ENCODE results near the gene EVI5L.
"Not testable (repeated sequence)": the region's sequence is repeated elsewhere in the genome, so short reads cannot be mapped to it uniquely, and the experiment has no call there.

The EVI5L gene

GRCh38 chr19:7847664-7848063, 17.6 kb downstream of the EVI5L start:
- FAIRE-seq: no peak

GRCh38 chr19:7848779-7849457, 18.9 kb downstream of the EVI5L start:
- no peak for FAIRE-seq

GRCh38 chr19:7849631-7849999, 19.6 kb downstream of the EVI5L start:
- FAIRE-seq: no peak

DNA sequence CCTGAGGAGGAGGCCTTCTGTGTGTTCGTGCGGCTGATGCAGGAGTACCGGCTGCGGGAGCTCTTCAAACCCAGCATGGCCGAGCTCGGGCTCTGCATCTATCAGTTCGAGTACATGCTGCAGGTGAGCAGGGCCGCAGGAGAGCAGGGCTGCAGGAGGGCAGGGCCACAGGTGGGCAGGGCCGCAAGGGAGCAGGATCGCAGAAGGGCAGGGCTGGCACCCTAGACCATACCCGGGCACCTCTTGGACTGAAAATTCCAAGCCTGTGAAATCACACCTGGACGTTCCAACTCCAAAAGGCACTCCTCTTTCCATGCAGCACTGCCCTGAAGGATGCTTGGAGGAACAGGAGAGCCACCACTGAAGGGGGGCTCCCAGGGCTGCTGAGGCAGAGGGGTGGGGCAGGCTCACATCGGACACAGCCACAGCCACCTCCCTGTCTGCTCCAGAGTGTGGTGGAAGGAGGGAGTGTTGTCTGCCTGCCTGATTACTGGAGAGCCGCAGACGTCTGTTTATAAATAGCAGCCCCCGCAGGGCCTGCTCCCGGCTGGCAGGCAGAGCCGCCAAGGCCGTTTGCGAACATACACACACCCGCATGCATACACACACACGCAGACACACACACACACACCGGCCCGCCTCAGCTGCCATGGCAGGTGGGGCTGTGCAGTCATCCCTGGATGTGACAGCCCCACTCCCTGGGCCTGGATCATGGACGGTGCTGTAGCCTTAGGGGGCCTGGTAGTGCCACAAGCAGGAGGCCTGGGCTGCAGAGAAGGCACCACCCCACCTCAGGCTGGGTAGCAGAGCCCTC, 20.2 kb downstream of the EVI5L start:
- no peak for FAIRE-seq

DNA sequence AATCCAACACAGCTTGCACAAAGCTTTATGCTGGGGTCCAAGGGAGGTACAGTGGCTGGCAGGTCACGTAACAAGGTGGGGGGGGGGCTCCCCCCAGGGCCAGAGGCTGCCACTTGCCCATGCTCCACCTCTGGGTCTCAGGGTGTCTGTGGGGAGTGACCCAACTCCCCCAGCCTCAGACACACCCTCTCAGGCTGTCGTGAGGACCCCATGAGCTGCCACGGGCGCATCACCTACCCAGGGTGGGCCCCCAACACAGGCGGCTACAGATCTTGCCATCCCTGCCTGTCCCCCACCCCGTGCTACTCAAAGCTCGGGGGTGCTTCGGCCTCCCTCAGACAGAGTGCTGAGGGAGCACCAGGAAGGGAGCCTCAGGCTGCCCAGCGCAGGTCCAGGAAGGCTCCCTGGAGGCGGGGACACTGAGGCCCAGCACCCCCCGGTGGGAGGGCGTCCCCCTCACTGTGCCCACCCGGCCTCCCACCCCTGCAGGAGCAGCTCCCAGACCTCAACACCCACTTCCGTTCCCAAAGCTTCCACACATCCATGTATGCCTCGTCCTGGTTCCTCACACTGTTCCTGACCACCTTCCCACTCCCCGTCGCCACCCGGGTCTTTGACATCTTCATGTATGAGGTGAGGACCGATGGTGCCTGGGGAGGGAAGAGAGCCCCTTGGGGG, 21.1 kb downstream of the EVI5L start:
- FAIRE-seq: no peak

- FAIRE-seq: no peak
Measured at GRCh38 chr19:7851623-7852500, 21.8 kb downstream of the EVI5L start.

- no peak for FAIRE-seq
Measured at GRCh38 chr19:7852851-7853769, 23.1 kb downstream of the EVI5L start.

DNA sequence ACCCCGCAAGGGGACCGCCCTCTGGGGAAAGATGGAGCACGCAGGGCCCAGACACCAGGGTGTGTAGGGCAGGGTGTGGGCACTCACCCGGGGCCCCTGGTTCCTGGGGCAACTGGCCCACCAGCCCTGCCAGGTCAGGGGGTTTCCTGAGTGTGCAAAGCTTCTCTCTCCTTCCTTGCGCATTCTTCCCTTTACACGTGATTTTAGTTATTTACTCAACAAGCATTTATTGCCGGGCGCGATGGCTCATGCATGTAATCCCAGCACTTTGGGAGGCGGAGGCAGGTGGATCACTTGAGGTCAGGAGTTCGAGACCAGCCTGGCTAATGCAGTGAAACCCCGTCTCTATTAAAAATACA, 23.7 kb downstream of the EVI5L start:
- FAIRE-seq: no peak

DNA sequence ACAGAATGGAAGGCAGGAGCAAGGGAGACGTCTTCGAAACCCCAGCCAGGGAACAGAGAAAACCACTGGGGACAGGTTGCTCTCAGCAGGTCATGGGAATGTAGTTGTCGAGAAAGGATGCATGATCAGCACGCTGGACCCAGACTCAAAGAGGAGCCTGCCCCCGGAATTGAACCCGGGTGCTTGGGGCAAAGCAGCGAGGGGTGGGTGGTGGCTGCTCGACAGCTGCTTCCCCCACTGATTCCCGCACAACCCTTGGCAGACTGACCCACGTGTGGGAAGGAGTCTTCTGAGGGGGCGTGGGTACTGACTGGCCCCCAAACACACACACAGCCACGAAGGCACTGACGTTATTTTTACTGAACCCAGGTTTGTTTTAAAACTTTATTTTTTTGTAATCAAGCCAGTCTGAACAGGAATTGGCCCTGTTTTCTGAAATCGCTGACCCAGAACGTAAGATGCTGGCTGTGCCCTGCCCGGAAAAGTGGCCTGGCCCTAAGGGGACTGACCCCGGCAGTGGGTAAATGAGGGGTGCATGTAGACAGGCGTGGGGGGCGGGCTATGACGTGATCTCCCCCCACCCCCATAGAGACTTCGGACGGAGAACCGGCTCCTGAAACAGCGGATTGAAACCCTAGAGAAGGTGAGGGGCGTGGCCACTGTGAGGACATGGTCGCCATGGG, 25.5 kb downstream of the EVI5L start:
- FAIRE-seq: no peak

GRCh38 chr19:7856109-7856591, 26.1 kb downstream of the EVI5L start:
- no peak for FAIRE-seq

DNA sequence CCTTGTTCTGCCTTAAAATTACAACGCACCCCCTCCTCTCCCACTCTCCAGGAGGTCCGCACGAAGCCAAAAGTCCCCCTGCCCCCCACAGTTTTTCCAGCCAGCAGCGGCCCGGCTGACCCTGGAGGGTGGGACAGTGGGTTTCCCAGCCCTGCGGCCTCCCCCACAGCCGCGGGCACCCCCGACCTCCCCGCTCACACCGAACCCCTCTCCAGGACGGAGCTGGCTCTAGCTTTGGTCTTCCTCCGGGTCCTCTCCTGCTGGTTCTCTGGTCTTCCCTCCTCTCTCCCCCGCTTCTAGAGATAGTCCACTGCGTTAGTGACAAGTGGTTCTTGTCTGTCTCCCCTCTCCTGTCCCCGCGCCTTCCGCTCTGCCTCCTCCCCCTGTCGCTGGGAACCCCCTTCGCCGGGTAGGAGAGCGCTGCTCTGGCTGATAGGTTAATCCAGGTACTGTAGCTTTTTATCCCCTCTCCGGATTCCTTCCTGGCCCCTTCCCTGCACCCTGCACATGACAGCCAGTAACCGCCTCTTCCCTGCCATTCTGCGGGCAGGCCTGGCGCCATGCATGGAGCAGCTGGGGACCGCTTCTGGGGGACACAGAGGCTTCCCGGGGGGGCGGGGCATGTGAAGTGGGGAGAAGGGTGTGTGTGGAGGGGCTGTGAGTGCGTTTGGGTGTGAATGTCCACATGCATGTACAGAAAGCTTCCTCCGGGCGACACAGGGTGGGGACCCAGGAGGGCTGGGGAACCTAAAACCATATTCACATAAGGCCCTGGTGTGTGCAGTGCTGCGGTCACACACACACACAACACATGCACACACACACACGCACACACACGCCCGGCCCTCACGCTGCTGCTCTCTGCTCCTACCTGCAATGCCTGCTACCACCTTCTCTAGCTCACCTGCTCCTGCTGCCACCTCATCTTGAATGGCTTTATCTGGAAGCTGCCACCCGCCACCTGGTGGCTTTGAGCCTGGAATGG, 27.0 kb downstream of the EVI5L start:
- FAIRE-seq: no peak

DNA sequence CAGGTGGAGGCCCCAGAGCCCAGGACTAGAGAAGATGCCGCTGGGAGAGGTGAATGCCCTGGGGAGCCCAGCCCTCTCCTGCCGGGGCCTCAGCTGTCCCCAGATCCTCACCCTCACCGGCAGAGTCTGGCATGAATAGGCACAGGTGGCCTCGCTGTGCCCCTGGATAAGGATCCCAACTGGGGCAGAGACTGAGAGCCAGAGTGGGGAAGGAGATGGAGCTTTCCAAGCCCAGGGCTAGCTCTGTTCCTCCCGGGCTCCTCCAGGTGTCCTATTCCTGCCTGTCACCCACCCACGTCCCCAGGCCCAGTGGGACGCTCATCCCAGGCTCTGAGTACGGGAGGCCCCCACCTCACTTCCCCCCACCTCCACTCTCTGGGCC, 27.7 kb downstream of the EVI5L start:
- FAIRE-seq: no peak

- FAIRE-seq: no peak
Measured at GRCh38 chr19:7858109-7858770, 28.2 kb downstream of the EVI5L start.

DNA sequence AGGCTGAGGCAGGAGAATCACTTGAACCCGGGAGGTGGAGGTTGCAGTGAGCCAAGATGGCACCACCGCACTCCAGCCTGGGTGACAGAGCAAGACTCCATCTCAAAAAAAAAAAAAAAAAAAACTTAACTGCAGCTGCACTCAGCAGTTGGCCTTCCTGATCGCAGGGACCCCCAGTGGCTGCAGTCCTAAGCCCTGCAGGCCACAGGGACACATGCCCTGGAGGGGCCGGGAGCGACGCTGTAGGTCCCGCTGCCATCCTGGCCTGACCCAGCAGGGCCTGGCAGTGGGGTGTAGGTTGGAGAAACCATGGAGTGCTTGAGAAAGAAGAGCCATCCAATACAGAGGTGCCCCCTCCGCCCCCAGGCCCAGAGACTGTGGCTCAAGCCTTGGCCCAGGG, 29.1 kb downstream of the EVI5L start:
- not testable (repeated sequence) for FAIRE-seq

DNA sequence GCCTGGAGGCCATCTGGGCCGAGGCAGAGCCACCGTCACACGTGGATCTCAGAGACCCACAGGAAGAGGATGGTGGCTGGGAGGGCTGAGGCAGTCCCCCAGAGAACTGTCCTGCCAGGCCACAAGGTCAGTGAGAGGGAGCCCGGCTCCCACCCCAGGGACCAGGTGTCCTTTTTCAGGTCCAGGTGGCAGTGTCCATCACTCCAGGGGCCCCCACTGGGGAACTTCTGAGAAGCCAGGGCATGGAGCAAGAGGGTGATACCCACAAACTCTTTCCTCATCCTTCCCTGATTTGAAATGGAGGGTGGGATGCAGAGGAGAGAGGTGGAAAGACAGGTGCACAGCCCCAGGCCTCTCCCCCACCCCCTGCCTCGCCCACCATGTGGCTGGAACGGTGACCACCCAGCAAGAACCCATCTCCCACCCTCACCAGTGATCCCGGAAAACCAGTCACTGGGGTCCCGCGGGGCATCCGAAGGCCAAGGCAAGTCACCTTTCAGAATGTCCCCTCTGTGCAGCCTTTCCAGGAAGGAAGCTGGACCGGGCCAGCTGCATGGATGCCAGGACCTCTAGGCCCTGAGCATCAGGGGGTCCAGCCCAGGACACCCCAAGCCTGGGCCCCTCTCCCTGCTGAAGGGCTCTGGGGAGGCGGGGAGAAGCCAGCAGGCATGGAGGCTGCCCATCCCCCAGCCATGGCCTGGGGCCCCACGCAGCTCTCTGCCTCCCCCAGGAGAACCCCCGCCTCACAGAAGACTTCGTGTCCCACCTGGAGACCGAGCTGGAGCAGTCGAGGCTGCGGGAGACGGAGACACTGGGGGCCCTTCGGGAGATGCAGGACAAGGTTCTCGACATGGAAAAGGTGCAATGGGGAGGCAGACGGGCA, 30.1 kb downstream of the EVI5L start:
- FAIRE-seq: no peak

GRCh38 chr19:7860714-7861618, 30.9 kb downstream of the EVI5L start:
- no peak for FAIRE-seq

All from TTC549 (cell line).